Measurements from ENCODE around the gene RPS3A.

DNA sequence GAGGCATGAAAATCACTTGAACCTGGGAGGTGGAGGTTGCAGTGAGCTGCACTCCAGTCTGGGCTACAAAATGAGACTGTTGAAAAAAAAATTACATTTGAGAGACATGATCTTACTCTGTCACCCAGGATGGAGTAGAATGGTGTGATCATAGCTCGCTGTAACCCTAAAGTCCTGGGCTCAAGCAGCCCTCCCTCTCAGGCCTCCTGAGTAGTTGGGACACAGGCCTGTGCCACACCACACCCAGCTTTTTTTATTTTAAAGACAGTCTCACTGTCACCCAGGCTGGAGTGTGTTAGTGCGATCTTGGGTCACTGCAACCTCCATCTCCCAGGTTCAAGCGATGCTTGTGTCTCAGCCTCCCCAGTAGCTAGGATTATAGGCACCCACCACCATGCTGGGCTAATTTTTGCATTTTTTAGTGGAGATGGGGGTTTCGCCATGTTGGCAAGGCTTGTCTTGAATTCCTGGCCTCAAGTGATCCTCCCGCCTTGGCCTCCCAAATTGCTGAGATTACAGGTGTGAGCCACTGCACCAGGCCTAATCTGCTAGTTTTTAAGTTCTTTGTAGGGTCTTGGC is 6.1 kb downstream of the RPS3A start:
- TF ChIP-seq REPIN1 (tag by site-specific recombination; IDR thresholded peaks at IDR 0.05; ENCODE audit: low read depth) (no peak), OSR2 (tag by site-specific recombination; IDR thresholded peaks at IDR 0.05) (no peak), ZNF707 (tag by site-specific recombination; IDR thresholded peaks at IDR 0.05) (no peak)
- TF ChIP-seq, protein P1, sequence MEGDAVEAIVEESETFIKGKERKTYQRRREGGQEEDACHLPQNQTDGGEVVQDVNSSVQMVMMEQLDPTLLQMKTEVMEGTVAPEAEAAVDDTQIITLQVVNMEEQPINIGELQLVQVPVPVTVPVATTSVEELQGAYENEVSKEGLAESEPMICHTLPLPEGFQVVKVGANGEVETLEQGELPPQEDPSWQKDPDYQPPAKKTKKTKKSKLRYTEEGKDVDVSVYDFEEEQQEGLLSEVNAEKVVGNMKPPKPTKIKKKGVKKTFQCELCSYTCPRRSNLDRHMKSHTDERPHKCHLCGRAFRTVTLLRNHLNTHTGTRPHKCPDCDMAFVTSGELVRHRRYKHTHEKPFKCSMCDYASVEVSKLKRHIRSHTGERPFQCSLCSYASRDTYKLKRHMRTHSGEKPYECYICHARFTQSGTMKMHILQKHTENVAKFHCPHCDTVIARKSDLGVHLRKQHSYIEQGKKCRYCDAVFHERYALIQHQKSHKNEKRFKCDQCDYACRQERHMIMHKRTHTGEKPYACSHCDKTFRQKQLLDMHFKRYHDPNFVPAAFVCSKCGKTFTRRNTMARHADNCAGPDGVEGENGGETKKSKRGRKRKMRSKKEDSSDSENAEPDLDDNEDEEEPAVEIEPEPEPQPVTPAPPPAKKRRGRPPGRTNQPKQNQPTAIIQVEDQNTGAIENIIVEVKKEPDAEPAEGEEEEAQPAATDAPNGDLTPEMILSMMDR (tag by site-specific recombination; IDR thresholded peaks at IDR 0.05): no peak

Measured in HEK293 (cell line).